Neural cell (in vitro differentiated cells): ENCODE results near the gene ITM2C. TPM values are rescaled to one million over a fixed set of nuclear protein-coding genes. Genes with fewer than 3 reads are reported as not detected.
A peak's percentile ranks its signal among the peaks of the same experiment; 100 is the strongest.

ENCODE experiments used
- H2AFZ ChIP-seq: fragments of 200-600, 300-800 bp; sonication (generic), shearing (Covaris generic); 2 replicates; pipeline ENCODE4 v1.6.0; 2014; ENCODE audit warnings: low read depth, mild to moderate bottlenecking, antibody characterized with exemption, low read length, moderate library complexity
- H3F3A ChIP-seq: fragments of 200-600 bp; shearing (Covaris generic); 2 replicates; pipeline ENCODE4 v1.6.1; 2016; ENCODE audit warnings: mild to moderate bottlenecking, moderate library complexity, mixed read lengths, antibody characterized with exemption, low read length; ENCODE audit not compliant: insufficient read depth, poor library complexity, severe bottlenecking
- H3K27ac ChIP-seq: fragments of 200-600, 300-800 bp; sonication (generic), shearing (Covaris generic); 2 replicates; pipeline ENCODE4 v1.5.1; 2014; ENCODE audit warnings: mild to moderate bottlenecking, low read length, moderate library complexity
- H3K27me3 ChIP-seq: fragments of 300-800, 200-600 bp; sonication (generic), shearing (Covaris generic); 2 replicates; pipeline ENCODE4 v1.6.0; 2014; ENCODE audit warnings: mild to moderate bottlenecking, low read depth, low read length, moderate library complexity; ENCODE audit not compliant: insufficient read depth
- H3K36me3 ChIP-seq: fragments of 300-800, 200-600 bp; sonication (generic), shearing (Covaris generic); 2 replicates; pipeline ENCODE4 v1.5.1; 2014; ENCODE audit warnings: mild to moderate bottlenecking, antibody characterized with exemption, low read length, moderate library complexity; ENCODE audit not compliant: insufficient read depth
- H3K4me2 ChIP-seq: fragments of 300-800, 200-600 bp; sonication (generic), shearing (Covaris generic); 2 replicates; pipeline ENCODE4 v1.6.0; 2014; ENCODE audit warnings: mild to moderate bottlenecking, low read length
- H3K4me3 ChIP-seq: fragments of 300-800, 200-600 bp; sonication (generic), shearing (Covaris generic); 2 replicates; pipeline ENCODE4 v1.5.1; 2014; ENCODE audit warnings: mild to moderate bottlenecking, low read length, moderate library complexity
- H3K79me2 ChIP-seq: fragments of 200-600 bp; shearing (Covaris generic); replicated peaks from 2 replicates; pipeline ENCODE4 v1.6.0; 2014; ENCODE audit warnings: mild to moderate bottlenecking, low read length, moderate library complexity; ENCODE audit not compliant: insufficient read depth
- H3K9ac ChIP-seq: fragments of 300-800, 200-600 bp; sonication (generic), shearing (Covaris generic); 2 replicates; pipeline ENCODE4 v1.6.1; 2016; ENCODE audit warnings: mild to moderate bottlenecking, low read length, mixed read lengths
- H3K9me2 ChIP-seq: fragments of 200-600 bp; shearing (Covaris generic); 2 replicates; pipeline ENCODE4 v1.6.1; 2016; ENCODE audit warnings: mild to moderate bottlenecking, low read length, mixed read lengths; ENCODE audit not compliant: insufficient read depth
- H3K9me3 ChIP-seq: fragments of 200-600, 300-800 bp; sonication (generic), shearing (Covaris generic); 2 replicates; pipeline ENCODE4 v1.6.1; 2016; ENCODE audit warnings: mild to moderate bottlenecking, mixed run types, low read length, moderate library complexity, mixed read lengths
- H4K20me1 ChIP-seq: fragments of 200-600 bp; shearing (Covaris generic); 2 replicates; pipeline ENCODE4 v1.6.1; 2016; ENCODE audit warnings: mild to moderate bottlenecking, mixed run types; ENCODE audit not compliant: insufficient read depth
- EP300 ChIP-seq: fragments of 450-650 bp; conservative IDR thresholded peaks from 2 replicates; pipeline ENCODE4 v1.6.1; 2014; ENCODE audit warnings: antibody characterized with exemption, mild to moderate bottlenecking, moderate library complexity; ENCODE audit not compliant: poor library complexity, severe bottlenecking
- EZH2 ChIP-seq: fragments of 200-600, 300-800 bp; shearing (Covaris generic), sonication (generic); IDR thresholded peaks from 2 replicates; pipeline ENCODE4 v1.6.1; 2014; ENCODE audit warnings: antibody characterized with exemption, low read length, borderline replicate concordance, mild to moderate bottlenecking; ENCODE audit not compliant: insufficient read depth, poor library complexity, severe bottlenecking
- MXI1 ChIP-seq: fragments of 450-650 bp; conservative IDR thresholded peaks from 2 replicates; pipeline ENCODE4 v1.6.1; 2014; ENCODE audit warnings: antibody characterized with exemption, mild to moderate bottlenecking; ENCODE audit not compliant: poor library complexity, severe bottlenecking
- POLR2AphosphoS5 ChIP-seq: IDR thresholded peaks from 2 replicates; pipeline ENCODE4 v1.6.1; 2012
- RAD21 ChIP-seq: fragments of 450-650 bp; conservative IDR thresholded peaks from 2 replicates; pipeline ENCODE4 v1.6.1; 2014; ENCODE audit warnings: antibody characterized with exemption, mild to moderate bottlenecking, moderate library complexity
- SMC3 ChIP-seq: fragments of 450-650 bp; conservative IDR thresholded peaks from 2 replicates; pipeline ENCODE4 v1.6.1; 2014; ENCODE audit warnings: antibody characterized with exemption, mild to moderate bottlenecking, moderate library complexity; ENCODE audit not compliant: poor library complexity
- TAF1 ChIP-seq: IDR thresholded peaks from 2 replicates; pipeline ENCODE4 v1.6.1; 2012; ENCODE audit warnings: low read depth
- polyA plus RNA-seq: library from polyadenylated mRNA; depleted of rRNA; stranded (reverse); fragments of >200 nt; gene quantifications from 2 replicates; pipeline ENCODE4 v1.2.3, GENCODE V29; 2014
- TF ChIP-seq, protein P1 (sequence below): IDR thresholded peaks from 2 replicates; pipeline ENCODE4 v1.6.1; 2012; ENCODE audit warnings: borderline replicate concordance
- TF ChIP-seq, protein P2 (sequence below): fragments of 450-650 bp; IDR thresholded peaks from 2 replicates; pipeline ENCODE4 v1.5.1; 2014; ENCODE audit warnings: antibody characterized with exemption, mild to moderate bottlenecking, moderate library complexity; ENCODE audit not compliant: poor library complexity, severe bottlenecking

Gene ITM2C
- polyA plus RNA-seq, 1 donor from 2014 or later, result 186 TPM

DNA sequence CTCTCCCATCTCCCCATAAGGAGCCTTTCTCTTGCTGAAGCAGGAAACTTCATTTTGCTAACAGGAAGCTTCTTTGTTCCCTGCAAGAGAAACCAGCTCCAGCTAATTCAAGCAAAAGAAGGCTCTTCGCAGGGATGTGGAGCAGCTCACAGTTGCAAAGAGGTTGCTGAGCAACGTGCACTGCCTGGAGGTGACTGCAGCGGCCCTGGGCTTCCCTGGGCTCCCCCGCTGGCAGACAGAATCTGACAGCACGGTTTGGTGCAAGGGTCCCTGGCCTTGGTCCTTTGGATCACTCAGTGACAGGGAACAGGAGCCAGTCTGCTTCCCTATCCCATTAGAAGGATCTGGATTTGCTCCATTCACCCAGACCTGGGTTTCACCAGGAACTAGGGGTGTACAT is 34.5 kb downstream of the ITM2C start:
- peak; percentile 52 for TF ChIP-seq EP300
- peak; percentile 66 for TF ChIP-seq POLR2AphosphoS5
- no peak for TF ChIP-seq MXI1
- TF ChIP-seq, protein P1, sequence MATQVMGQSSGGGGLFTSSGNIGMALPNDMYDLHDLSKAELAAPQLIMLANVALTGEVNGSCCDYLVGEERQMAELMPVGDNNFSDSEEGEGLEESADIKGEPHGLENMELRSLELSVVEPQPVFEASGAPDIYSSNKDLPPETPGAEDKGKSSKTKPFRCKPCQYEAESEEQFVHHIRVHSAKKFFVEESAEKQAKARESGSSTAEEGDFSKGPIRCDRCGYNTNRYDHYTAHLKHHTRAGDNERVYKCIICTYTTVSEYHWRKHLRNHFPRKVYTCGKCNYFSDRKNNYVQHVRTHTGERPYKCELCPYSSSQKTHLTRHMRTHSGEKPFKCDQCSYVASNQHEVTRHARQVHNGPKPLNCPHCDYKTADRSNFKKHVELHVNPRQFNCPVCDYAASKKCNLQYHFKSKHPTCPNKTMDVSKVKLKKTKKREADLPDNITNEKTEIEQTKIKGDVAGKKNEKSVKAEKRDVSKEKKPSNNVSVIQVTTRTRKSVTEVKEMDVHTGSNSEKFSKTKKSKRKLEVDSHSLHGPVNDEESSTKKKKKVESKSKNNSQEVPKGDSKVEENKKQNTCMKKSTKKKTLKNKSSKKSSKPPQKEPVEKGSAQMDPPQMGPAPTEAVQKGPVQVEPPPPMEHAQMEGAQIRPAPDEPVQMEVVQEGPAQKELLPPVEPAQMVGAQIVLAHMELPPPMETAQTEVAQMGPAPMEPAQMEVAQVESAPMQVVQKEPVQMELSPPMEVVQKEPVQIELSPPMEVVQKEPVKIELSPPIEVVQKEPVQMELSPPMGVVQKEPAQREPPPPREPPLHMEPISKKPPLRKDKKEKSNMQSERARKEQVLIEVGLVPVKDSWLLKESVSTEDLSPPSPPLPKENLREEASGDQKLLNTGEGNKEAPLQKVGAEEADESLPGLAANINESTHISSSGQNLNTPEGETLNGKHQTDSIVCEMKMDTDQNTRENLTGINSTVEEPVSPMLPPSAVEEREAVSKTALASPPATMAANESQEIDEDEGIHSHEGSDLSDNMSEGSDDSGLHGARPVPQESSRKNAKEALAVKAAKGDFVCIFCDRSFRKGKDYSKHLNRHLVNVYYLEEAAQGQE, result peak; percentile 73
- TF ChIP-seq EZH2, result no peak
- TF ChIP-seq, protein P2, sequence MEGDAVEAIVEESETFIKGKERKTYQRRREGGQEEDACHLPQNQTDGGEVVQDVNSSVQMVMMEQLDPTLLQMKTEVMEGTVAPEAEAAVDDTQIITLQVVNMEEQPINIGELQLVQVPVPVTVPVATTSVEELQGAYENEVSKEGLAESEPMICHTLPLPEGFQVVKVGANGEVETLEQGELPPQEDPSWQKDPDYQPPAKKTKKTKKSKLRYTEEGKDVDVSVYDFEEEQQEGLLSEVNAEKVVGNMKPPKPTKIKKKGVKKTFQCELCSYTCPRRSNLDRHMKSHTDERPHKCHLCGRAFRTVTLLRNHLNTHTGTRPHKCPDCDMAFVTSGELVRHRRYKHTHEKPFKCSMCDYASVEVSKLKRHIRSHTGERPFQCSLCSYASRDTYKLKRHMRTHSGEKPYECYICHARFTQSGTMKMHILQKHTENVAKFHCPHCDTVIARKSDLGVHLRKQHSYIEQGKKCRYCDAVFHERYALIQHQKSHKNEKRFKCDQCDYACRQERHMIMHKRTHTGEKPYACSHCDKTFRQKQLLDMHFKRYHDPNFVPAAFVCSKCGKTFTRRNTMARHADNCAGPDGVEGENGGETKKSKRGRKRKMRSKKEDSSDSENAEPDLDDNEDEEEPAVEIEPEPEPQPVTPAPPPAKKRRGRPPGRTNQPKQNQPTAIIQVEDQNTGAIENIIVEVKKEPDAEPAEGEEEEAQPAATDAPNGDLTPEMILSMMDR, result peak; percentile 19
- TF ChIP-seq SMC3, result peak; percentile 49
- TF ChIP-seq RAD21, result peak; percentile 57
- TF ChIP-seq TAF1, result peak; percentile 62
- no peaks in the 10 kb centered on the region for H3K9me2 ChIP-seq
- H3K4me2 ChIP-seq, result peak overlapping the region; percentile 50
- no peaks in the 10 kb centered on the region for H4K20me1 ChIP-seq
- no peaks in the 10 kb centered on the region for H3K79me2 ChIP-seq
- H3K27me3 ChIP-seq, result no peaks in the 10 kb centered on the region
- H2AFZ ChIP-seq, result peak overlapping the region; percentile 90
- H3K4me3 ChIP-seq, result peak overlapping the region; percentile 27
- no peaks in the 10 kb centered on the region for H3K36me3 ChIP-seq
- peak overlapping the region; percentile 73 for H3K9ac ChIP-seq
- no peaks in the 10 kb centered on the region for H3F3A ChIP-seq
- peak overlapping the region; percentile 96 for H3K27ac ChIP-seq
- no peaks in the 10 kb centered on the region for H3K9me3 ChIP-seq

DNA sequence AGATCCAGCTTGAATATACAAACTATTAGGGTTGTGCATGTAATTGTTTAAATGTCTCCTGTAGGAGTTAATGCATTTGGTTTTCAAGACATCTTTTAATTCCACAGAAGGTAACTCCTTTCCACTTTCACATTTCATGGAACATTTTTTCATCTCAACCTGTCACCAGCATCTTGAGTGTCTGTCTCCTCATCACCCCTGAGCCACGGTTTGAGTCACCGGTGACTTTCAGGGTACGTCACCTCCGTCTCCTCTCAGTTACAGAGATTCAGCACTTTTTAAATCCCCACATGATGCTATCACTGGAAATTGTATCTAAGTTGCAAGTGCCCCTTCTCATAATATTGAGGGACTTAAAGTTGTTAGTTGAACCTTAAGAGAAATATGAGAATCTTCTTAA is 35.0 kb downstream of the ITM2C start:
- Histone ChIP-seq H4K20me1 (no peaks in the 10 kb centered on the region), H2AFZ (peak overlapping the region; percentile 90)

More for the DNA sequence above, 35.0 kb downstream of the ITM2C start:
- peak overlapping the region; percentile 27 for H3K4me3 ChIP-seq
- H3F3A ChIP-seq, result no peaks in the 10 kb centered on the region
- H3K27me3 ChIP-seq, result no peaks in the 10 kb centered on the region
- H3K79me2 ChIP-seq, result no peaks in the 10 kb centered on the region
- peak overlapping the region; percentile 96 for H3K27ac ChIP-seq
- no peak for TF ChIP-seq EP300
- TF ChIP-seq, protein P2, result no peak
- TF ChIP-seq RAD21, result no peak
- no peak for TF ChIP-seq SMC3
- TF ChIP-seq, protein P1, result no peak
- TF ChIP-seq POLR2AphosphoS5, result no peak
- TF ChIP-seq TAF1, result no peak
- no peak for TF ChIP-seq EZH2
- no peak for TF ChIP-seq MXI1
- no peaks in the 10 kb centered on the region for H3K9me2 ChIP-seq
- H3K9ac ChIP-seq, result peak overlapping the region; percentile 73
- H3K9me3 ChIP-seq, result no peaks in the 10 kb centered on the region
- H3K4me2 ChIP-seq, result peak overlapping the region; percentile 50
- H3K36me3 ChIP-seq, result no peaks in the 10 kb centered on the region
